Measurements from ENCODE around the gene SLC34A3. TPM values are rescaled to one million over a fixed set of nuclear protein-coding genes. Genes with fewer than 3 reads are reported as not detected.

Gene SLC34A3
- total RNA-seq, 1 donor from 2014 or later = not detected

Other genes starting within 250 kb of the SLC34A3 start
- gene LCNL1, start 247.9 kb upstream of the SLC34A3 start, total RNA-seq = not detected in 2 replicates
- 16.4 and 21.4 TPM in 2 replicates for gene PAXX, start 238.5 kb upstream of the SLC34A3 start, total RNA-seq
- gene CLIC3, start 234.3 kb upstream of the SLC34A3 start, total RNA-seq = 4.0 and 4.8 TPM in 2 replicates
- gene ABCA2, start 202.7 kb upstream of the SLC34A3 start, total RNA-seq = 9.8 and 13.0 TPM in 2 replicates
- not detected in 2 replicates for gene FUT7, start 198.8 kb upstream of the SLC34A3 start, total RNA-seq
- 8.3 and 9.4 TPM in 2 replicates for gene NPDC1, start 184.7 kb upstream of the SLC34A3 start, total RNA-seq
- 0.21 and 1.7 TPM in 2 replicates for gene ENTPD2, start 176.8 kb upstream of the SLC34A3 start, total RNA-seq
- gene SAPCD2, start 160.3 kb upstream of the SLC34A3 start, total RNA-seq = 1.1 and 4.1 TPM in 2 replicates
- 1.7 and 13.3 TPM in 2 replicates for gene UAP1L1, start 153.4 kb upstream of the SLC34A3 start, total RNA-seq
- gene MAN1B1, start 143.9 kb upstream of the SLC34A3 start, total RNA-seq = 69.9 and 71.4 TPM in 2 replicates
- gene DPP7, start 116.2 kb upstream of the SLC34A3 start, total RNA-seq = 76.1 and 80.4 TPM in 2 replicates
- gene GRIN1, start 91.7 kb upstream of the SLC34A3 start, total RNA-seq = 0.21 and 0.48 TPM in 2 replicates
- 0.24 TPM in 1 of 2 replicates, not detected in the other for gene LRRC26, start 60.9 kb upstream of the SLC34A3 start, total RNA-seq
- not detected in 2 replicates for gene TMEM210, start 58.8 kb upstream of the SLC34A3 start, total RNA-seq
- 8.5 and 9.6 TPM in 2 replicates for gene ANAPC2, start 42.3 kb upstream of the SLC34A3 start, total RNA-seq
- 76.3 and 93.3 TPM in 2 replicates for gene SSNA1, start 42.2 kb upstream of the SLC34A3 start, total RNA-seq
- gene TPRN, start 30.2 kb upstream of the SLC34A3 start, total RNA-seq = 4.1 and 6.4 TPM in 2 replicates
- gene TMEM203, start 25.3 kb upstream of the SLC34A3 start, total RNA-seq = 34.0 and 66.9 TPM in 2 replicates
- gene NDOR1, start 25.2 kb upstream of the SLC34A3 start, total RNA-seq = 2.7 and 6.2 TPM in 2 replicates
- gene RNF208, start 8.7 kb upstream of the SLC34A3 start, total RNA-seq = 0.24 and 0.64 TPM in 2 replicates
- gene CYSRT1, start 5.7 kb upstream of the SLC34A3 start, total RNA-seq = 0.72 and 6.0 TPM in 2 replicates
- gene RNF224, start 3.4 kb upstream of the SLC34A3 start, total RNA-seq = under 0.01 and 0.21 TPM in 2 replicates
- gene TUBB4B, start 10.4 kb downstream of the SLC34A3 start, total RNA-seq = 94.4 and 132 TPM in 2 replicates
- gene STPG3, start 20.4 kb downstream of the SLC34A3 start, total RNA-seq = not detected in 2 replicates
- gene NELFB, start 24.4 kb downstream of the SLC34A3 start, total RNA-seq = 55.2 and 55.7 TPM in 2 replicates
- 35.6 and 36.1 TPM in 2 replicates for gene TOR4A, start 46.8 kb downstream of the SLC34A3 start, total RNA-seq
- 10.0 and 15.7 TPM in 2 replicates for gene NRARP, start 71.4 kb downstream of the SLC34A3 start, total RNA-seq
- gene EXD3, start 192.3 kb downstream of the SLC34A3 start, total RNA-seq = 12.8 and 22.6 TPM in 2 replicates
- 1.9 and 2.2 TPM in 2 replicates for gene NOXA1, start 192.5 kb downstream of the SLC34A3 start, total RNA-seq
- gene ENTPD8, start 210.5 kb downstream of the SLC34A3 start, total RNA-seq = 0.24 TPM in 1 of 2 replicates, not detected in the other
- gene NSMF, start 228.4 kb downstream of the SLC34A3 start, total RNA-seq = 23.1 and 33.0 TPM in 2 replicates

Measured in tracheal epithelial cell (primary cell).